Measurements from ENCODE around the gene HHAT.

Gene HHAT

GRCh38 chr1:210294999-210295745 lies 33.5 kb upstream of the HHAT start:
- H3K27ac ChIP-seq = peak overlapping the region; percentile 42
- TF ChIP-seq, protein P1, sequence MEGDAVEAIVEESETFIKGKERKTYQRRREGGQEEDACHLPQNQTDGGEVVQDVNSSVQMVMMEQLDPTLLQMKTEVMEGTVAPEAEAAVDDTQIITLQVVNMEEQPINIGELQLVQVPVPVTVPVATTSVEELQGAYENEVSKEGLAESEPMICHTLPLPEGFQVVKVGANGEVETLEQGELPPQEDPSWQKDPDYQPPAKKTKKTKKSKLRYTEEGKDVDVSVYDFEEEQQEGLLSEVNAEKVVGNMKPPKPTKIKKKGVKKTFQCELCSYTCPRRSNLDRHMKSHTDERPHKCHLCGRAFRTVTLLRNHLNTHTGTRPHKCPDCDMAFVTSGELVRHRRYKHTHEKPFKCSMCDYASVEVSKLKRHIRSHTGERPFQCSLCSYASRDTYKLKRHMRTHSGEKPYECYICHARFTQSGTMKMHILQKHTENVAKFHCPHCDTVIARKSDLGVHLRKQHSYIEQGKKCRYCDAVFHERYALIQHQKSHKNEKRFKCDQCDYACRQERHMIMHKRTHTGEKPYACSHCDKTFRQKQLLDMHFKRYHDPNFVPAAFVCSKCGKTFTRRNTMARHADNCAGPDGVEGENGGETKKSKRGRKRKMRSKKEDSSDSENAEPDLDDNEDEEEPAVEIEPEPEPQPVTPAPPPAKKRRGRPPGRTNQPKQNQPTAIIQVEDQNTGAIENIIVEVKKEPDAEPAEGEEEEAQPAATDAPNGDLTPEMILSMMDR (IDR thresholded peaks at IDR 0.05) = no peak
- H2AFZ ChIP-seq = peak overlapping the region; percentile 60
- H3K27me3 ChIP-seq (ENCODE audit: control insufficient read depth, insufficient read depth, low read length) = no peaks in the 10 kb centered on the region
- H3K4me3 ChIP-seq (ENCODE audit: low read depth, low read length) = no peak overlapping the region
- H3K9me3 ChIP-seq (ENCODE audit: control insufficient read depth, low read length) = no peaks in the 10 kb centered on the region
- no peaks in the 10 kb centered on the region for H3K36me3 ChIP-seq (ENCODE audit: control insufficient read depth, insufficient read depth, low read length)
- peaks cover 7% of the 10 kb centered on the region for H3K4me1 ChIP-seq
- H3K9ac ChIP-seq = no peak overlapping the region
- no peak overlapping the region for H3K4me2 ChIP-seq (ENCODE audit: low read length)
- H3K79me2 ChIP-seq = no peaks in the 10 kb centered on the region

- Histone ChIP-seq H2AFZ (no peak overlapping the region), H3K4me1 (peaks cover 3% of the 10 kb centered on the region), H3K4me2 (ENCODE audit: low read length) (no peak overlapping the region), H3K27ac (no peak overlapping the region), H3K27me3 (ENCODE audit: control insufficient read depth, insufficient read depth, low read length) (no peaks in the 10 kb centered on the region), H3K79me2 (no peaks in the 10 kb centered on the region), H3K9me3 (ENCODE audit: control insufficient read depth, low read length) (no peaks in the 10 kb centered on the region), H3K36me3 (ENCODE audit: control insufficient read depth, insufficient read depth, low read length) (no peaks in the 10 kb centered on the region), H3K9ac (no peak overlapping the region), H3K4me3 (ENCODE audit: low read depth, low read length) (no peak overlapping the region)
- TF ChIP-seq, protein P1 (IDR thresholded peaks at IDR 0.05) = no peak
Observed at GRCh38 chr1:210296682-210297081, 32.0 kb upstream of the HHAT start.

- TF ChIP-seq, protein P1 (IDR thresholded peaks at IDR 0.05) = no peak
- H3K9me3 ChIP-seq (ENCODE audit: control insufficient read depth, low read length) = no peaks in the 10 kb centered on the region
- no peak overlapping the region for H3K27ac ChIP-seq
- H3K27me3 ChIP-seq (ENCODE audit: control insufficient read depth, insufficient read depth, low read length) = no peaks in the 10 kb centered on the region
- no peak overlapping the region for H3K4me3 ChIP-seq (ENCODE audit: low read depth, low read length)
- no peak overlapping the region for H3K9ac ChIP-seq
- no peak overlapping the region for H3K4me2 ChIP-seq (ENCODE audit: low read length)
- H2AFZ ChIP-seq = no peak overlapping the region
- no peaks in the 10 kb centered on the region for H3K36me3 ChIP-seq (ENCODE audit: control insufficient read depth, insufficient read depth, low read length)
- no peaks in the 10 kb centered on the region for H3K79me2 ChIP-seq
- peaks cover 2% of the 10 kb centered on the region for H3K4me1 ChIP-seq
Observed at GRCh38 chr1:210298296-210298695, 30.4 kb upstream of the HHAT start.

- Histone ChIP-seq H3K36me3 (ENCODE audit: control insufficient read depth, insufficient read depth, low read length) (no peaks in the 10 kb centered on the region), H3K4me3 (ENCODE audit: low read depth, low read length) (no peak overlapping the region), H2AFZ (no peak overlapping the region), H3K4me1 (peaks cover 2% of the 10 kb centered on the region), H3K4me2 (ENCODE audit: low read length) (no peak overlapping the region), H3K9me3 (ENCODE audit: control insufficient read depth, low read length) (no peaks in the 10 kb centered on the region), H3K27ac (no peak overlapping the region), H3K79me2 (no peaks in the 10 kb centered on the region), H3K9ac (no peak overlapping the region), H3K27me3 (ENCODE audit: control insufficient read depth, insufficient read depth, low read length) (no peaks in the 10 kb centered on the region)
- TF ChIP-seq, protein P1 (IDR thresholded peaks at IDR 0.05) = no peak
Observed at GRCh38 chr1:210298936-210299335, 29.8 kb upstream of the HHAT start.

GRCh38 chr1:210299501-210299900 lies 29.2 kb upstream of the HHAT start:
- Histone ChIP-seq H3K9ac (no peak overlapping the region), H3K36me3 (ENCODE audit: control insufficient read depth, insufficient read depth, low read length) (no peaks in the 10 kb centered on the region), H3K27me3 (ENCODE audit: control insufficient read depth, insufficient read depth, low read length) (no peaks in the 10 kb centered on the region), H2AFZ (no peak overlapping the region), H3K4me2 (ENCODE audit: low read length) (no peak overlapping the region), H3K4me3 (ENCODE audit: low read depth, low read length) (no peak overlapping the region), H3K4me1 (peaks cover 2% of the 10 kb centered on the region), H3K27ac (no peak overlapping the region), H3K79me2 (no peaks in the 10 kb centered on the region), H3K9me3 (ENCODE audit: control insufficient read depth, low read length) (no peaks in the 10 kb centered on the region)
- TF ChIP-seq, protein P1 (IDR thresholded peaks at IDR 0.05) = no peak
